HG03354 (cell line): ENCODE data around the gene SLC4A4.

Experiments used
- ATAC-seq: cut with Tn5 transposase; IDR thresholded peaks from one replicate; pipeline ENCODE4 v1.9.1; 2021; ENCODE audit warnings: mild to moderate bottlenecking; ENCODE audit not compliant: unreplicated experiment, poor library complexity, severe bottlenecking

SLC4A4 gene

GRCh38 chr4:71355971-71356370, 17.2 kb downstream of the SLC4A4 start:
- ATAC-seq: no peak

- no peak for ATAC-seq
These were observed 18.3 kb downstream of the SLC4A4 start for GRCh38 chr4:71356924-71357663.

- no peak for ATAC-seq
These were observed 22.0 kb downstream of the SLC4A4 start for GRCh38 chr4:71360844-71361243.

GRCh38 chr4:71361476-71361875, 22.7 kb downstream of the SLC4A4 start:
- no peak for ATAC-seq

DNA sequence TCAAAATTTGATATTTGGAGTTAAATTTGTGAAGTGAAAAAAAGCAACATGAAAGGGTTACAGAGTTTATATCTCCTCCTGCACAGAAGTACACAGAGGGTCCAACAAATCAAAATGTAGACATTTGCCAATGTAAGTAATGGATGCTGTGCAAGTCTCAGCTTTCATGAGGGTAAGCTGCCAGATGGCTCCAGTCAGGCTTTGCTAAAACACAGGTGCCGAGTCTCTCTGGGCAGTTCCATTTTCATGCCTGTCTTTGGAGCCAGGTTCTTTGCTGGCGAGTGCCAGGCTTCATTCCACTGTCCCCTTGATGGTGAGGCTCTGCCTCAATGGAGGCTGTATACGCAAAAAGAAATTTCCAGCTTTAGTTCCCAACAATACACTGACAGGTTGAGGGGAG, 27.9 kb downstream of the SLC4A4 start:
- no peak for ATAC-seq

GRCh38 chr4:71367546-71367945, 28.7 kb downstream of the SLC4A4 start:
- no peak for ATAC-seq

- no peak for ATAC-seq
These were observed 30.1 kb downstream of the SLC4A4 start for GRCh38 chr4:71368906-71369305.

DNA sequence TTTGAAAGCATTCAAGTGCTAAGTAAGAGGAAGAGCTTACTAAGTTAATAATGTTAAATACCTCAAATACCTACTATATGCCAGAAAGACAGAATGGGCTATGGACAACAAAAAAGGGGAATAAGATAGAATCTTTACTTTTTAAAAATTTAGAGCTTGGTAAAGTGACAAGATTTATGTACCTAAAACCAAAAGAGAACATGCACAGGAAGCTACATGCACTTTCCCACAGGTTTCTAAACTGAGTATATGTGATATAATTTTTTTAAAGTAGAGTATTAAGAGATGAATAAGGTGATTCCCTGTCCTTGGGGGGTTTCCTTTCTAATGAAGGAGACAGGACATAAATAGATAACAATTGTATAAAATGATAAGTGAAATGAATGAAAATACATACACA, 30.7 kb downstream of the SLC4A4 start:
- ATAC-seq: no peak

DNA sequence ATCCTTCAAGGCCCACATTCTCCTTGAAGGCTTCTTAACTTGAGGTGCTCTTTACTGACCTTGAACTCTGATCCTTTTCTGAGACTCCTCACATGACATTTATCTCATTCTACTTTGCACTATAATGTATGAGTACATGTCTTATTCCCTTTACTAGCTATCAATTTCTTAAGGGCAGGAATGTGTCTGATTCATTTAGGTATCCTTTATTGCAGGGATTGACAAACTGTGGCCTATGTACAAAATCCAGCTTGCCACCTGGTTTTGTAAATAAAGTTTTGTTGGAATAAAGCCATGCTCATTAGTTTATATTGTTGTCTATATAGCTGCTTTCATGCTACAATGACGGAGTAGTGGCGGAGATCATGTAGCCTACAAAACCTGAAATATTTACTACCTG, 36.7 kb downstream of the SLC4A4 start:
- no peak for ATAC-seq

DNA sequence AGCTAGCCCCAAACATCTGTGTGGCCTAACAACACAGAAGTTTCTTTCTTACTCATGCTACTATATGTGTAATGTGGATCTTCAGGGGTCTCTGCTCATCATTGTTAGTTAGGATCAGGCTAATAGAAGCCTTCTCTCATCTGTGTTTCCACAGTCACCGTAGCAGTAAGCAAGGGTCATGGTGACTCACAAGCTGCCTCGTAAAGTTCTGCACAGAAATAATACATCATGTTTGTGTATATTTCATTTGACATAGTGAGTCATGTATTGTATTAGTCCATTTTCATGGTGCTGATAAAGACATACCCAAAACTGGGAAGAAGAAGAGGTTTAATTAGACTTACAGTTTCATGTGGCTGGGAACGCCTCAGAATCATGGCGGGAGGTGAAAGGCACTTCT, 38.7 kb downstream of the SLC4A4 start:
- ATAC-seq: no peak

DNA sequence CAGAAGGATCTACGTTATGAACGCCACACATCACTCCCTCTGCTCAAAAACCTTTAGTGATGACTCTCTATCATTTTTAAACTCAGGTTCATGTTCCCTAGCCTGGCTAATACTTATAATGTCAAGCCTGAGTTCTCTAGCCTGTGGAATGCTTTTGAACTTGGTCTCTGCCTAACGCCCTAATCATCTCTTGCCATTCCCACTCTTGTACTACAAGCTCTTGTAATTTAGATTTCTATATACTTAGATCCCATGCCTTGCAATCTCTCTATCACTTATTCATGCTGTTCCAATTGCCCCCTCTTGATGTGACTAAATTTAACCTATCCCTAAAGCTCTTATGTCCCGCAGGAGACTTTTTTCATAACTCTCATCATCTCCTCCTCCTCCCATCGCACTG, 40.3 kb downstream of the SLC4A4 start:
- ATAC-seq: no peak

DNA sequence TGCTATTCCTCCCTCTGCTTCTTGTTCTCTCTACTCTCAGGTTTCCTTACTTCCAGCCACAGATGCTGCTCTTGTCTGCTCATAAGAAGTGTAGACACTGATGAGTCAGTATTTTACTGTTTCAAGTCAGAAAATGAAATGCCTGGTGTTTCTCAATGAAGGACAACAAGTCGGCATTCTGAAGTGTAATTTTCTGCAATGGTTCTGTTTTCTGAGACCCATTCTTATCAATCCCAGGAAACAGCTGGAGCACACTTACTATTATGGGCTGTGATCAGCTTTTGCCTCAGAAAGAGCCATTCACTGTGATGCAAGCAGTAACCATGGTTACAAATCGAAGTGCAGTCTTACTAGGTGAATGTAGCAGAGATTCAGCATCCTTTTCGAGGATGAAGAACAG, 42.0 kb downstream of the SLC4A4 start:
- no peak for ATAC-seq

DNA sequence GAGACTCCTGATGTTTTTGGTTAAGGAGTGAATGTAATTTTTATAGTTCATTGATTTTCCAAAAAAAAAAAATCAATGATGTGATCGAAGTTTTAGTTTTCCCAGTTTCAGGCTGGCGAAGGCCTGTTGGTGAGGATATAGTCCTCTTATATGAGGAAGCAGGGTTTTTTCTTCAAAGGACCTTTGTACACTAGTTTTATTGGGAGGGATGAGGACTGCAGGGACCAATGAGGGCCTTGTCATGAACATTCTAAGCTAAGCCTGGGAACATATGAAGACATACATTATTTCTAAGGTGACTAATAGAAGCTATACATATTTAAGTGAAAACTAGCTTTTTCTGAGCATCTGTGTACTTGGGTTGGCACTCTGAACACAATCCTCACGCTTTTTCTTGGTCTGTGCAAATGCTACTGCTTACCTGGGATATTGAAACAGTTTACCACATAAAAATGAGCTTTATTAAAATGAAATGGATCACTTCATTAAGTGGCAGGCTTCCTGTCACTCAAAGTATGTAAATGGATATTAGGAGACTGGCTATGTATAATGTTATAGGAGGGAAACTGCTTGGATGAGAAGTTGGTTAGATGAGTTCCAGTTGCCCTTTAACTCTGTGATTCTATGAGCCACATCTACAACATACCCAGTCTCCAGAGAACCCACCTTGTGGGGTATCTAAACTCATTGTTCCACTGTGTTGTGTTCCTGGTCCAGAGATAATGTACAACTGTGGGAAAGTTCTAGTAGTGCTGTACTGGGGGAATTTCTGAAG, 43.5 kb downstream of the SLC4A4 start:
- ATAC-seq: no peak

- no peak for ATAC-seq
These were observed 44.2 kb downstream of the SLC4A4 start for GRCh38 chr4:71382900-71383560.

DNA sequence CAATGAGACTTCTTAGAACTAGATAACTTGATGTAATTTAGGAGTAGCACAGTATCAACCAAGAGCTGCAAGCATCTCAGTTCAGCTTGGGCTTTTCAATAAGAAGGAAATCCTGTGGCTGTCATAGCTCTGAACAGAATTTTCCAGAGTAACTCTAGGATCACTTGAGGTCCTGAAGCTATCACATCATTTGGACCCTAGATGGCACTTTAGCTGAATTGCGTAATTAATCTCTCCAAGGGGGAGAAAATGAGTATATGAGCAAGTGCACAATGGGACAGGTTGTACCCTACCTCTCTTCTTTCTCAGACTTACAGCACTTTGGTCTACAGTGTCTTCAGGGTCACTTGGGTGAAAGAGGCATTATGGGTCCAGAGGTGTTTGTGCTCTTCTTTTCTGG, 45.2 kb downstream of the SLC4A4 start:
- ATAC-seq: no peak

DNA sequence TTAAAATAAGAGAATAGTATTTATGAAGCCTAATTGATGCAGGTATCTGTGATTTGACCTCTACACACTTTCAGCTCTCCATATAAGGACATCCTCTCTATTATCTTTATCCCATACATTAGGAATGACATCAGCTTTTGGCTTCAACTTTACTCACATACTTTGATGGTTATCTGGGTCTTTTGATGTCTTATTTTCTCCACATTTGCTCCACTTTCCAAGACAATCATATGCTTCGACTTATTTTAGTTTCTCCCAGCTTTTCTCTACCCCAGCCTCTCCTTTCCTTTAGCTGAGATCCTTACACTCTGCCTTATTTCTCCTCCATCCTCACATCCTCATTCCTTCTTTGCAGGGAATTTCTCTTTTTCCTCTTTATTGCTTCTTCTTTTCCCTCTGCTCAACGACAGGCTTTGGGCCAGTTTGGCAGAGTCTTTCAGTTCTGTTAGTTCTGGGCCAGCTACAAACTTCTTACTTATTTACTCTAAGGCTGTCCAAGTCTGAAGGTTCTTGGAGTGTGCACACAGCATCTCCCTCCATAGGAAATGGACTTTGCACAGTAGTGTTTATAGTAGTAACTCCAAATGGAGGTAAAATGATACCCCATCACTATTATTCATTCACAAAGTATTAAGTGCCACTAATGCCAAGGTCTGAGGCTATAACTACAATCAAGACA, 50.5 kb downstream of the SLC4A4 start:
- ATAC-seq: no peak

DNA sequence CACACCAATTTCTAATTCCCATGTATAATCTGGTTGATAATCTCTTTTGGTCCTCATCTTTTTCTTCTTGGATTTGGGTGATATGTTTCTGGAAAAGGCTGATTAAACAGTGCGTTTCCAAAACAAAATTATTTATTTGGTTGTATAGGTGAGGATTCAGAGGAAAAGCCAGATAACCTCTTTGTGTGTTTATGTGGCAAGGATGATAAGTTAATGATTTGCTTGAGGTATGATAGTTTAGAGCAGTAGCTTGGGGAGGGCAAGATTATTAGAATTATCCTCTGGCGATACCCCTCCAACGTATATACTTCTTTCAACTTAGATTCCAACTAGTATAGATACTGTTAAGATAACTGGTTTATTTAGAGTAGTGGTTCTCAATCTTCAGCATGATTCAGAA, 53.3 kb downstream of the SLC4A4 start:
- ATAC-seq: no peak

DNA sequence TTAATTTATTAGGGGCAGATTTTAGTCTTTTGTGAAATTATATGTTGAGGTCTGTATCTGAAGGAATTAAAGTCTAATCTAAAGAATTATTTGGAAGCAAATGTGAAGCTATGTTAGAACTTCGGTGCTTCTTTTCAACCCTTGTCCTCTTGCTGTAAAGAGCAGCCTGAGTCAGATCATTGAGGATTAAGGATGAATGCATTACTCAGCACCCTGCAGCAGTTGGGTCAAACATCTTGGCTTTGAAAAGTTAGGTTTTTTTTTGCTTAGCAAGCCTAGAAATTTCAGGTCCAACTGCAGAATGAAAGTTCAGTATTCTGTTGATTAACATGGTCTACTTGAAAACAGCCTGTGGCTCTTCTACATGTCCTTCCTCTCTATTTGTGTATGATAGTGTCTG, 57.6 kb downstream of the SLC4A4 start:
- ATAC-seq: no peak

DNA sequence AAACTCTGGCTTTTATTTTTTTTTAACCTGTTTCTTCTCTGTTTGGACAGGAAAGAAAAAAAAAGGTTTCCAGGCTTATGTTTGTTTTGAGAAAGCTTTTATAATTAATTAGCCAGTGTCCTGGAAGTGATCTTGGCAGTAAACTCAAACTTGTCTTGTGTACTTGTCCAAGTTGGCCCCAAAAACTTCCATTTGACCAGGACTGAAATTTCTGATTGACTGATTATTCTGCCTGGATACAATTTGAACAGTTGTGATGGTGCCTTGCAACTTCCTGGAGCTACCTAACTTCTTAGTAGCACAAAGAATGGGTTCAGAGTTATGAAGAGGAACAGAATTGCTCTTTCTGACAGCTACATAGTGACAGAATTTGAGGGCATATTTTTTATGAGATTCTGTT, 62.0 kb downstream of the SLC4A4 start:
- no peak for ATAC-seq

- ATAC-seq: no peak
These were observed 63.8 kb downstream of the SLC4A4 start for GRCh38 chr4:71402616-71403015.
